ENCODE data around the gene ACOT11. TPM values are rescaled to one million over a fixed set of nuclear protein-coding genes. Genes with fewer than 3 reads are reported as not detected.

ACOT11 gene
- total and polyA plus RNA-seq, 2 of the 13 experiments (the other 11 are each of a cell fraction or from before 2014, with no cell fraction given) = 2.6 to 3.3 TPM

- CTCF ChIA-PET (ENCODE audit: low intra/inter-chr PET ratio, low total read pairs) = no interaction called here
- FAIRE-seq (no peak), ATAC-seq (no peak), DNase-seq (ENCODE audit: low spot score) (no peak)
- H3K27ac ChIP-seq (ENCODE audit: extremely low read length, insufficient read depth, low read length) = no peak overlapping the region
- in situ Hi-C loops (cut with HindIII; ENCODE audit: extremely low pct_ligation_motif_present, low pct_unique_long_range_greater_than_20kb) = no loop called here
- H3K4me3 ChIP-seq (replicated peaks in 1 of 3; ENCODE audit: insufficient read depth in 1 of 3, low read depth in 2 of 3, low read length in 3 of 3) = no peak overlapping the region
- TF ChIP-seq ZNF496 (CRISPR knock-in tag; IDR thresholded peaks at IDR 0.05; ENCODE audit: insufficient replicate concordance) (no peak), AGO2 (optimal IDR thresholded peaks at IDR 0.05; ENCODE audit: low read depth, low read length) (no peak), ZNF841 (CRISPR knock-in tag; IDR thresholded peaks at IDR 0.05; ENCODE audit: borderline replicate concordance) (no peak), HNF4G (IDR thresholded peaks at IDR 0.05; ENCODE audit: borderline replicate concordance, low read depth, low read length) (no peak), HNF4G (CRISPR knock-in tag; IDR thresholded peaks at IDR 0.05; ENCODE audit: borderline replicate concordance, low read depth) (no peak), ZNF10 (CRISPR knock-in tag; IDR thresholded peaks at IDR 0.05; ENCODE audit: borderline replicate concordance, low read depth) (no peak), ZFX (CRISPR knock-in tag; IDR thresholded peaks at IDR 0.05; ENCODE audit: low read depth) (no peak), ZNF33B (CRISPR knock-in tag; IDR thresholded peaks at IDR 0.05) (no peak), ZNF101 (CRISPR knock-in tag; IDR thresholded peaks at IDR 0.05; ENCODE audit: borderline replicate concordance, low read depth) (no peak), ZNF382 (CRISPR knock-in tag; IDR thresholded peaks at IDR 0.05; ENCODE audit: borderline replicate concordance) (no peak), ZNF326 (CRISPR knock-in tag; IDR thresholded peaks at IDR 0.05; ENCODE audit: borderline replicate concordance) (no peak), ZNF556 (CRISPR knock-in tag; IDR thresholded peaks at IDR 0.05; ENCODE audit: borderline replicate concordance) (no peak), AGO1 (IDR thresholded peaks at IDR 0.05; ENCODE audit: low read depth, low read length, poor library complexity, severe bottlenecking) (no peak), ZNF782 (CRISPR knock-in tag; IDR thresholded peaks at IDR 0.05; ENCODE audit: borderline replicate concordance) (no peak), MEIS1 (CRISPR knock-in tag; IDR thresholded peaks at IDR 0.05; ENCODE audit: borderline replicate concordance) (no peak), SNAPC2 (CRISPR knock-in tag; IDR thresholded peaks at IDR 0.05) (no peak)
- WGBS (ENCODE audit: low lambda C conversion rate) = 94% methylated on average over 7 of the region's 10 CpGs
- no TSS peak for BruUV-seq (replicated peaks)
- no peak overlapping the region for H3K9ac ChIP-seq (ENCODE audit: insufficient read depth, low read depth, low read length)
- peaks cover 63% of the 10 kb centered on the region for H3K4me1 ChIP-seq (ENCODE audit: insufficient read depth, low read length)
- POLR2A ChIA-PET = no interaction called here
- no peak overlapping the region for H2AFZ ChIP-seq (ENCODE audit: low read length)
- intact Hi-C loops (cut with micrococcal nuclease; ENCODE audit: unreplicated experiment) = loop anchor here (10.0 kb wide), 1 partner anchor 46 kb away; no protein-coding TSS in a partner anchor
- no peak overlapping the region for H3K4me2 ChIP-seq (ENCODE audit: low read depth, low read length)
- no peaks in the 10 kb centered on the region for H4K20me1 ChIP-seq (ENCODE audit: insufficient read depth, low read length)
- H3K36me3 ChIP-seq (replicated peaks in 1 of 2; ENCODE audit: control insufficient read depth in 1 of 2, insufficient read depth in 2 of 2, low read length in 2 of 2) = no peaks in the 10 kb centered on the region
- H3K27me3 ChIP-seq (ENCODE audit: control insufficient read depth in 1 of 2, insufficient read depth in 2 of 2, low read length in 2 of 2) = no peaks in the 10 kb centered on the region
- H3K79me2 ChIP-seq (ENCODE audit: insufficient read depth, low read length) = no peaks in the 10 kb centered on the region
- no peaks in the 10 kb centered on the region for H3K9me3 ChIP-seq (ENCODE audit: low read length)
Measured at GRCh38 chr1:54540582-54541295, 7.3 kb upstream of the ACOT11 start.

All from HepG2 (cell line).